GM18526 (cell line): ENCODE data around the gene OR1J4.

ENCODE experiments used
- POLR2A ChIP-seq: IDR thresholded peaks from 3 replicates; pipeline ENCODE4 v1.6.1; 2011; ENCODE audit not compliant: insufficient read length; ENCODE audit errors: extremely low read depth

The OR1J4 gene, protein sequence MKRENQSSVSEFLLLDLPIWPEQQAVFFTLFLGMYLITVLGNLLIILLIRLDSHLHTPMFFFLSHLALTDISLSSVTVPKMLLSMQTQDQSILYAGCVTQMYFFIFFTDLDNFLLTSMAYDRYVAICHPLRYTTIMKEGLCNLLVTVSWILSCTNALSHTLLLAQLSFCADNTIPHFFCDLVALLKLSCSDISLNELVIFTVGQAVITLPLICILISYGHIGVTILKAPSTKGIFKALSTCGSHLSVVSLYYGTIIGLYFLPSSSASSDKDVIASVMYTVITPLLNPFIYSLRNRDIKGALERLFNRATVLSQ

DNA sequence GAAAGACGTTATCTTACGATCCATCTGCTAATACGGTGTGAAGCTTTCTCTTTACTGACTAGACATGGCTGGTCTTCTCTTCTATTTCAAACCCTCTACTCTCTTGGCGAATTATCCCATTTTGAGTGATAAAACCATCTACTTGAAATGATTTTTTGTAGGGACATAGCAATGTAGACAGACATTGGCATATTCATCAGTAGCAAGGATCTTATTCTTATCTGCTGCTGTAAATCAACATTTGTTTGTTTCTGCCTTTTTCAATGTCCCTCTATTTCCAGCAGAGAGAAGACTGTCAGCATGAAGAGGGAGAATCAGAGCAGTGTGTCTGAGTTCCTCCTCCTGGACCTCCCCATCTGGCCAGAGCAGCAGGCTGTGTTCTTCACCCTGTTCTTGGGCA, at the start of gene OR1J4:
TSS of gene OR1J4 (plus strand) at position 301 of the 400 bp plus-strand sequence. CDS start at position 301, 0 bp downstream.
- TF ChIP-seq POLR2A: no peak

DNA sequence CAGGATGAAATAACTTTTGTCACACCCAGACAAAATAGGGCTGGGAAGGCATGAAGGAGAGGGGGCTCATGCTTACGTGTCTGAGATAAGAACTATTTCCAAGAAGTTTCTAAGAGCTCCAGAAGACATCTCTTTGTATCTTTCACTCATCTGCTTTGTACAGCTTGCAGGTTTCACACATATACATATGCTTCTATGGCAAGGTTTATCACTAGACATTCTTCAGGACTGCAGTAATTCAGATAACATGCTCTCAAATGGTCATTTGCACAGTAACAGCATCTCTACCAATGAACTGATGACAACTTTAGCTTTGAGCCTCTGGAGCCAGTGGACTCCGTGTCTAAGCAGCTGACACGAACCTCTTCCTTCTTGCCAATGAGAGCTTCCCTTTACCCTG, 44.4 kb upstream of the OR1J4 start:
- no peak for TF ChIP-seq POLR2A

DNA sequence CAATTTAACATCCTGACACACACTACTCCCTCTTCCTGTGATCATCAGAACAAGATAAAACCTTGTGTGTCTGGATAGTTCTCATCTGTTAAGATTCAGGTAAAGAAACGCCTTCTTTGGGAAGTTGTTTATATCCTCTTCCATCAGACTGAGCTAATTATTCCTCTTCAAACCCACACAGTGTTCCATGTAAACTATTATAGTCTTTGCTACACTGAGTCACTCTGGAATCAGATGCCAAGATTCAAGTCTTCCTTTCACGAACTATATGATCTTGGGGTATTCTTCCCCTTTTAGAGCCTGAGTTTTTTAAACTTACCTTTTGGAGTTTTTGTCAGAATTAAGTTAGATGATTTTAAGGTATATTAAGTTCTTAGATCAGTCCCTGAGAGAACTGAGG, 43.2 kb upstream of the OR1J4 start:
- TF ChIP-seq POLR2A: no peak

DNA sequence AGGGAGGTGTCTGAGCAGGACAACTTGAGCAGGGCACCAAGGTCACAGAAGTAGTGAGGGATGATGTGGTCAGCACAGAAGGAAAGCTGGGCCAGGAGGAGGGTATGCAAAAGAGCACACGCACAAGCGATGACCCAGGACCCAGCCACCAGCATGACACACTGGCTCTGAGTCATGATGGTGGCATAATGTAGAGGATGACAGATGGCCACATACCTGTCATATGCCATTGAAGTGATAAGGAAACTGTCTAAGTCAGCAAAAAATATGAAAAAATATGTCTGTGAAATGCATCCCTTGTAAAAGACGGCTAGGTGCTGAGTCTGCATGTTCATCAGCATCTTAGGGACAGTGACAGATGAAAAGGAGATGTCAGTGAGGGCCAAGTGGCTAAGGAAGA, 41.6 kb upstream of the OR1J4 start:
- no peak for TF ChIP-seq POLR2A

DNA sequence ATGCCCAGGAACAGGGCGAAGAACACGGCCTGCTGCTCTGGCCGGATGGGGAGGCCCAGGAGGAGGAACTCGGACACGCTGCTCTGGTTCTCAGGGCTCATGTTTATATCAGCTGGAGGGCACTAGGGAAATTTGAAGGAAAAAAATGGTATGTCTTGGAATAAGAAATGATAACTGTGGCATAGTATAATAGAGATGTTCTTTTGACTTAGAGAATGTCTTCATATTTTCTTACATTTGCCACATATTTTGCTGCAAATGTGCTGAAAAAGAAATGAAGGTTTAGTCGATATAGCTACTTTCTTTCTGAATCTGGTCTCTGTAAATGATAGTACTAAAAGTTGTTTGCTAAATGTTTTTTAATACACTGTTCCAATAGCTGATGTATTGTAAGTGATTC, 41.1 kb upstream of the OR1J4 start, which contains the start of gene OR1J1:
TSS of gene OR1J1 (minus strand) at position 101 of the 400 bp plus-strand sequence. CDS start at position 101, 0 bp downstream.
- no peak for TF ChIP-seq POLR2A

DNA sequence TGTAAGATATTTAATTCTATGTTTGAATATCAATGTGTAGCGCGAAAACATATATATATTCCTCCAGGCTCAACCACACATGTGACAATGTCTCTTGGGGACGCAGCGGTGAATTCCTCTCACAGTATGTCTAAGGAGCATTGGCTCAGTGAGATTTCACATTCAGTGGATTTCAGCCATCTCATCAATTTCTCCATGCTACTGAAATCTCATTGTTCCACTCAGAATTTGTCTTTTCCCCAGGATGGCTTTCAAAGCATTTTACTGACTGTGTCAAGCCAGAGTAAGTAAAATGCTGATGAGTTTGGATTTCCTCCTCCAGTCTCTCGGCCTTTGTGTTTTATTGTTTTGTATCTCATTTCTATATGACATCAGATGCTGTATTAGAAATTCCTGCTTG, 39.9 kb upstream of the OR1J4 start:
- no peak for TF ChIP-seq POLR2A

DNA sequence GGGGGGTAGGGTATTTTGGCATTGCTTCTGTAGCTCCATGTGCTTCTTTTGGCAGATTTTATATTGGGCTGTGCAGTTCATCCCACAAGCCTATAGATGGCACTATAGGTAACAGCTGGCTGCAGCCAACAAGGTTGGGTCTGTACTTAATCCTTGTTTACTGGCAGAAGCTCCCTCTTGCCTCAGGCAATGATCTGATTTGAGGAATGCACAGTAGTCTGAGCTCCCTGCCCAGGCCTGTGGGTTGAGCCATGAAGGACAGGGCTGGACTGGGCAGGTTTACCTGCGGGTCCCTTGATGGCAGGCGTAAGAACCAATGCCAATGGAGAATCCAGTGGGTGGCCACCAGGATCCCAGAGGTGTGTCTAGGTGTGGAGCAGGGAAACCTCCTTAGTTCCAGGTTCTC, 20.1 kb upstream of the OR1J4 start:
- no peak for TF ChIP-seq POLR2A

DNA sequence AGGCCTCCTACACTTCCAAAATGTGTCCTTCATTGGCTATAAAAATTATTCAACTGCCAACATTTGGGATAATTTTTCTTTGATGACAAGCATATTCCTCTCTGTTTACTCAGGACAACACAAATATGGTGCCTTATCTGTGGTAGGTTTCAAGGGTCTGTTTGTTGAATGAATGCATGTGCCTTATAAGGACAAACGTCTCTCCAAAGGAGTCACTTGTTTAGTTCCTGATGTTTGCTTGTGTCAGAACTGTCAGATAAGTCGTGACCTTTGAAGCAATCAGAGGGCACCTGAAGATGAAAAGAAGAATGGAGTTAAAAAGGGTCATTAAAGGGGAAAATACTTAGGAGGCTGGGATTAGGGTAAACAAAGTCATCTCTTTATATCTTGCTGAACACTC, 12.0 kb upstream of the OR1J4 start:
- no peak for TF ChIP-seq POLR2A

DNA sequence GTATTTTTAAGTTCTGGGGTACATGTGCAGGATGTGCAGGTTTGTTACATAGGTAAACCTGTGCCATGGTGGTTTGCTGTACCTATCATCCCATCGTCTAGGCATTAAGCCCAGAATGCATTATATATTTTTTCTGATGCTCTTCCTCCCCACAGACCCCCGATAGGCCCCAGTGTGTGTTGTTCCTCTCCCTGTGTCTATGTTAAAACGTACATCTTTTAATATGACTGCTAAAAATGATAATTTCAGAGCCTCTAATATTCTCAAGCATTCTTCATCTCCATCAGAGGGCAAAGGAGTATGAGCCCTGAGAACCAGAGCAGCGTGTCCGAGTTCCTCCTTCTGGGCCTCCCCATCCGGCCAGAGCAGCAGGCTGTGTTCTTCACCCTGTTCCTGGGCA, 8.4 kb upstream of the OR1J4 start, which contains the start of gene OR1J2:
TSS of gene OR1J2 (plus strand) at position 301 of the 400 bp plus-strand sequence. CDS start at position 301, 0 bp downstream.
- TF ChIP-seq POLR2A: no peak

DNA sequence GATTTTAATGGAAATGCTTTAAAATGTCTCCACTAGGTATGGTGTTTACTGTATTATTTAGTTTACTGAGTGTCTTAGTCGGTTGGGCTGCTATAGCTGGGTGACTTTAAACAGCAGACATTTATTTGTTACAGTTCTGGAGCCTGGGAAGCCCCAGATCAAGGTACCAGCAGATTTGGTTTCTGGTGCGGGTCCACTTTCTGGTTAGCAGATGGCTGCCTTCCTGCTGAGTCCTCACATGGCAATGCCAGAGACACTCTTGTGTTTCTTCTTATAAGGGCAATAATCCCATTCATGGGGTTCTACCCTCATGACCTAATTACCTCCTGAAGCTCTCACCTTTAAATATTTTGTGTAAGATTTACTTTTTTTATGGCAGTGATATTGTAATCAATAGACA, 715 bp upstream of the OR1J4 start:
- TF ChIP-seq POLR2A: no peak

DNA sequence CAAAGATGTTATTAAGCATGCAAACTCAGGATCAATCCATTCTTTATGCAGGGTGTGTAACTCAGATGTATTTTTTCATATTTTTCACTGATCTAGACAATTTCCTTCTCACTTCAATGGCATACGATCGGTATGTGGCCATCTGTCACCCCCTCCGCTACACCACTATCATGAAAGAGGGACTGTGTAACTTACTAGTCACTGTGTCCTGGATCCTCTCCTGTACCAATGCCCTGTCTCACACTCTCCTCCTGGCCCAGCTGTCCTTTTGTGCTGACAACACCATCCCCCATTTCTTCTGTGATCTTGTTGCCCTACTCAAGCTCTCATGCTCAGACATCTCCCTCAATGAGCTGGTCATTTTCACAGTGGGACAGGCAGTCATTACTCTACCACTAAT, 435 bp downstream of the OR1J4 start:
- TF ChIP-seq POLR2A: no peak

DNA sequence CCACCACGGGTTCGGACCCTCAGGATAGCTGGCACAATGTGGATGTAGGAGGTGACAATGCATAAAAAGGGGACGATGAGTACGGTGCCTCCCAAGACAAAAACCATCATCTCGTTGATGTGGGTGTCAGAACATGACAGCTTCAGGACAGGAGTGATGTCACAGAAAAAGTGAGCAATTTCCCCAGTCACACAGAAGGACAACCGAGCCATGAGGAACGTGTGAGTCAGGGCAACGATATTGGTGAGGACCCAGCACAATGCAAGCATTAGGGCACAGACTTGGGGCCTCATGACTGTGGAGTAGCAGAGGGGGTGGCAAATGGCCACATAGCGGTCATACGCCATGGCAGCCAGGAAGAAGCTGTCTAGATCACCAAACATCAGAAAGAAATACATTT, 7.7 kb downstream of the OR1J4 start:
- TF ChIP-seq POLR2A: no peak

DNA sequence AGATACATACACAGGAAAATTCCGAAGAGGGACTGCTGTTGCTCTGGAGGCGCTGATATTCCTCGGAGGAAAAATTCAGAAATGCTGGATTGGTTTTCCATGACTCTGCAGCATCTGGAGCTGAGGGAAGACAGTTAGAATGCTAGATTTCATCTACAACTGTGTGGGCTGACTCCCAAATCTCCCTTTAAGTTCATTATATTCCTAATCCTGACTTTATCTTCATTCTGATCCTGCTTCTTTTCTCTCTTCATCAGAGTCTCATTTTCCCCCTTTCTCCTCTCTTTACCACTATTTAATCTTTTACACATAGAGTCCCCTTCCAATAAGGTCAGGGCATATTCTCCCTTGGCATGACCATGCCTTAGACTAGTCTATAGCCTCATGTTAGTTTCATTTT, 8.3 kb downstream of the OR1J4 start, which contains the start of gene OR1N1:
TSS of gene OR1N1 (minus strand) at position 101 of the 400 bp plus-strand sequence. CDS start at position 101, 0 bp downstream.
- TF ChIP-seq POLR2A: no peak

DNA sequence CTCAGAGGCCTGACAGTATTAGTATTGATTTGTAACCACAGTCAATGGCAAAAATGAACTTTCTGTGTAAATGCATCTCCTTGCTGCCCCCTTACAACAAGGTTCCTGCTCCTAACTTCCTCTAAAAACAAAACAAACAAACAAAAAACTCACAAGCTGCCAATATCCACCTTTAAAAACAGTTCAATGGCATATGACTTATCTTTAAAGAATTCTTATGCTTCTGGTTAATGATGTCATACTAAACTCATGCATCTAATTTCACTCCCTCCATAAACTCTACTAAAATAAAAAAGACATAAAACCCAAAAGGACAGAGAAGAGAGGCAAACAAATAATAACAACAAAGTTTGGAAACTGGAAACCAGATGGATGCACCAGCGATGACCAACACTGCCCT, 17.2 kb downstream of the OR1J4 start:
- TF ChIP-seq POLR2A: no peak

DNA sequence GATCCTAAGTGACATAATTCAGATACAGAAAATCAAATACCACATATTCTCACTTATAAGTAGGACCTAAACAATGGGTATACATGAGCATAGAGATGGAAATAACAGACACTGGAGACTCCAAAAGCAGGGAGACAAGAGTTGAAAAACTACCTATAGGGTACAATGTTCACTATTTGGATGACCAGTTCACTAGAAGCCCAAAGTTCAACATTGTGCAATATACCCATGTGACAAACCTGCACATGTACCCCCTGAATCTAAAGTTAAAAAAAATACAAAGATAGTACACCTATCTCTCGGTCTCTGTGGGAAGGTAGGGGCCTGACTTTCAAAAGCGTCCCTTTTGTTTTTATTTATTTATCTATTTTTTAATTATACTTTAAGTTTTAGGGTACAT, 19.8 kb downstream of the OR1J4 start:
- TF ChIP-seq POLR2A: no peak

DNA sequence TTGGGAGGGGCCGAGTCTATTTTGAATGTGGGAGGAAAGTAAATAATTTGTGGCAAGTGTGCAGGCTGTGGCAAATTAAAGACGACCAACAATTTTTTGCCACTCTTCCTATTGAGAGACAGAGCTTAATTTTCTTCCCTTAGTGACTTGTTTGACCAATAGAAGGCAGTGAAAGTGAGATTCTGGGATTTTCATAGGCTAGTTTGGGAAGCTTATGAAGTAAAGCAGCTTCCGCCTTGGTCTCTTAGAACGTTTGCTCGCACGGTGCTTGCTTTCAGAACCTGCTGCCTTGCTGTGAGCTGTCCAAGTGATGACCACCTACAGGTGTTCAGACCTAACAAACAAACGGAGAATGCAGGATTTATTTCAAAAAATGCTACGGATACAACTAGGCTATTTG, 27.3 kb downstream of the OR1J4 start:
- no peak for TF ChIP-seq POLR2A

DNA sequence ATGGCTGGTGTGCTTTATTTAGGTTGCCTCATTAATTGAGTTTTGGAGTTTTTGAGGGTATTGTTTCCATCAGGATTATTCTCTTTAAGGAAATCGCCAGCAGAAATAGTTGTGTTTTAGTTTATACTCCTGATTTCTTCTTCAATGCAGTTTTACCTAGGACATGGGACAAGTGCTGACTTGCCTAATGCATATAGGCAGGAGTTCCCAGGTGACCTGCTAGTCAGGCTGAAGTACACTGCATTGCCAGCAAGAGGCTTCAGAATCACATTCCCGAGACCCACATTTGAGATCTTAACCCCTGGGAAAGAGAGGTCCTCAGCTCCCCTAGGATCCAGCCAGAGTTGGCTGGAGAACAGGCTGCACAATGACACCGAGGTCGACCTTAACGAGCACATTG, 32.4 kb downstream of the OR1J4 start:
- TF ChIP-seq POLR2A: no peak

DNA sequence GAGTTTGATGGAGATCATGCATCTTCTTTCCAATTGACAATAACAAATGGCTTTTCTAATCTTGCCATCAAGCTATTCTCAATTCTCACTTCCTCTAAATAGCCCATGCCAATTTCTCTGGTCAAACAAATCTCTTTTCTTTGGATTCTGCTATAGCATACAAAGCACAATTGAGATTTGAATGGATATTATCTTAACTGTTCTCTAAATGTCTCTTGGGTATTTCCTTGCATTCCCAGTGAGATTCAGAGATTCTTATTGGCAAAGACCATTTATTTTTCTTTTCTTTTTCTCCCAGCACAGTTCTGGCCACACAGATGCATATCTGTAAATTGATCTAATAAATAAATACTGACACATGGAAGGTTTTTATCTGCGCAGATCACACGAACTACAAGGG, 33.9 kb downstream of the OR1J4 start, which contains the start of gene OR1N2:
TSS of gene OR1N2 (plus strand) at position 301 of the 400 bp plus-strand sequence. CDS start 100 bp downstream, outside the sequence.
- no peak for TF ChIP-seq POLR2A

DNA sequence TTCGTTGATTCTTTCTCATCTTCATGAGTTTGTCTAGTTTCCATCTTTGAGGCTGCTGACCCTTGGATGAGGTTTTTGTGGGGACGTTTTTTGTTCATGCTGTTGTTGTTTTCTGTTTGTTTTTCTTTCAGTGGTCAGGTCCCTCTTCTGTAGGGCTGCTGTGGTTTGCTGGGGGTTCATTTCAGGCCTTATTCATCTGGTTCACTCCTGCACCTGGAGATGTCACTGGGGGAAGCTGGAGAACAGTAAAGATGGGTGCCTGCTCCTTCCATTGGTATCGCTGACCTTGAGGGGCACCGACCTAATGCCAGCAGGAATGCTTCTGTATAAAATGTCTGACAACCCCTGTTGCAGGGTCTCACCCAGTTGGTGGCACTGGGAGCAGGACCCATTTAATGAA, 42.5 kb downstream of the OR1J4 start:
- TF ChIP-seq POLR2A: no peak
